ENCODE measurements around the gene LMO4. TPM values are rescaled to one million over a fixed set of nuclear protein-coding genes. Genes with fewer than 3 reads are reported as not detected.

Gene LMO4
- total RNA-seq, 2 experiments from 2014 or later, result 10.2 to 10.5 TPM

DNA sequence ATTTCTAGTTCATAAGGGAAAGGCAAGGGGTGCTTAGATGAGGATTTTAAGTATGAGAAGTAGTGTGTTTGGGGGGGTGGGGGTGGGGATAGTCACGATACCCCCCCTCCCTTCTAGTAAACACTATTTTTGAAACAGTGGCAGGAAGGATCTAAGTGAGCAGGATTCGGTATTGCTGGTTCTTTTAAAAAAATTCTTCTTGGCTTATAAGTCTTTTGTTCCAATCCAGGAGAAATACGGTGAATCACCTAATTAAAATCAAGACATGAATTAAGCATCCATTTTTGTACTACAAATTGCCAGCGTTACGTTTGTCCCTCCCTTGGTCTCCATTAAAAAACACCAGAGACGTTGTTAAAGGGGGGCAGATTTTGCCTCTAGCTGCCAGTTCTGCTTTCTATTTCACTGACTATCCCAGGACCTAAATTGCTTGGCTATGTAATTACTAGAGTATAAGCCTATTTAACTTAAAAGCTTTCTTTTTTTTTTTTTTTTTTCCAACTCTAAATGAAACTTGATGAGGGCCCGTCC, 911 bp downstream of the LMO4 start:
- Mint-ChIP-seq H3K9me3 (ENCODE audit: low read depth) (no peaks in the 10 kb centered on the region), H3K27me3 (peaks cover 29% of the 10 kb centered on the region), H3K27ac (peak overlapping the region; percentile 79), H3K4me3 (peak overlapping the region; percentile 72), H3K36me3 (ENCODE audit: low read depth) (peaks cover 12% of the 10 kb centered on the region), H3K4me1 (peaks cover 51% of the 10 kb centered on the region)
- CTCF ChIA-PET, result no interaction called here
- POLR2A ChIA-PET, result interaction anchor here (1.4 kb wide), 1 partner anchor 74 kb away, joined by 4 read pairs; no protein-coding TSS in a partner anchor
- ATAC-seq (no peak), DNase-seq (no peak)
- intact Hi-C loops (cut with DNase I, micrococcal nuclease), result loop anchor here (5.0 to 10.0 kb wide), 6 partner anchors 118 to 945 kb away; partner anchors contain the start of genes HS2ST1 (in 1 of the 2), SELENOF (in 1 of the 2) and SH3GLB1 (in 1 of the 2)

DNA sequence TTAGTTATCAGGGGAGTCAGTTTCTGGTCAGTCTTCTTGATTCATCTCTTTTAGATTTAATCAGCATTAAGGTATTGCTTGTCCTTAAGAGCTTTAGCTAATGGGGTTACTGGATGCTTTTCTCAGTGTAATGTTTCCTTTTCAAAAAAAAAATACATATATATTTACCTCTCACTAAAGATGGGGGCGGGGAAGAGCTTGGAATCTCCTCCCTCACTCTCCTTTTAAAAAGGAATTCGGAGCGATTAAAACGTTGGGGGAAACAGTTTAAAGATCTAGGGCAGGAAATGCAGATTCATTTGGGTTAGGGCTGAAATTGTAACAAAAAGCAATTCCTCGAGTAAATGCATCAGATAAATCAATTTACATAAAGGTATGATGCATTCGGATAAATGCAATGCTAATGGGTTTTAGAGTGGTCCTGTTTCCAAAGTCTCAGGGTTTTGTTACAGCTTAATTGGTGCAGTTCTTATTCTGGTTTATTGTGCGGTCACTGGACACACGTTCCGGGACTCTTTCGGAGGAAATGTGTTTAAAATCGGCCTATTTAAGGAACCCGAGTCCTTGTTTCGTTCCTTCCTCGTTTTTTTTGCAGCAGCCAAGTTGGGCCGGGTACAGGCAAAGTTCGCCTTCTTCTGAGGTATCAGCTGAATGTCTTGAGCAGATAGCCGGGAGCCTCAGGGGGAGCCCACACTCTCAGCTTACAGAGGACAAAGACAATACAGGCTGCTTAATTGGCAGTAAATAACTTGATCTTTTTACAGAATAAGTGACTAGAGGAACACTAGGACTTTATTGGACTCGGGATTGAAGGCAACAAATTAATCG, 1.6 kb downstream of the LMO4 start:
- peak overlapping the region; percentile 72 for H3K4me3 Mint-ChIP-seq
- H3K27ac Mint-ChIP-seq, result peak overlapping the region; percentile 79
- peaks cover 29% of the 10 kb centered on the region for H3K27me3 Mint-ChIP-seq
- no peaks in the 10 kb centered on the region for H3K9me3 Mint-ChIP-seq (ENCODE audit: low read depth)
- DNase-seq (peak; percentile 19), ATAC-seq (no peak)
- ChIA-PET CTCF (interaction anchor here (0.6 to 1.1 kb wide), 2 partner anchors 326 to 420 kb away, joined by 3 read pairs; no protein-coding TSS in a partner anchor), POLR2A (interaction anchor here (1.4 kb wide), 1 partner anchor 74 kb away, joined by 4 read pairs; no protein-coding TSS in a partner anchor)
- intact Hi-C loops (cut with DNase I, micrococcal nuclease), result loop anchor here (5.0 to 10.0 kb wide), 6 partner anchors 117 to 945 kb away; partner anchors contain the start of genes HS2ST1 (in 1 of the 2), SELENOF (in 1 of the 2) and SH3GLB1 (in 1 of the 2)
- peaks cover 12% of the 10 kb centered on the region for H3K36me3 Mint-ChIP-seq (ENCODE audit: low read depth)
- H3K4me1 Mint-ChIP-seq, result peaks cover 54% of the 10 kb centered on the region

DNA sequence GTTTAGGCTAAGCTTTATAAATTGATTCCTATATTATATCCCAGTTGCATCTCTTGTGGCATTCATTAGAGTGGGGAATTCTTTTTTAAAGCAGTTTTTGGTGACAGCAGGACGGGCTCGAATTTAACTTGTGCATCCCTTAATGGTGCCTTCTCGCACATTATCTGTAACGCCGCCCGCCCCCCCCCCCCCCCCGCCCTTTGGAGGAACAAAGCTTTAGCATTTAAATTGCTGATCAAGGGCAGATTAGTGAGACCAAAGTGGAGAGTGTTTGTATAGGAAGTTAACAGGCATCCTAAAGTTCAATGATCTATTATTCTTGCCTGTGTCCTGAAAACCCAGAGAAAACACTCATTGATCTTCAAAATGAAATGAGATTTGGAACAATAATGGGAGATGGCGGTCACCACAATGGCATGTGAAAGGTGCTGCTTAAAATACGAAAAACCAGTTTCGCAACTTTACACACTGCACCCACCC, 2.2 kb downstream of the LMO4 start:
- Mint-ChIP-seq H3K36me3 (ENCODE audit: low read depth) (peaks cover 12% of the 10 kb centered on the region), H3K4me3 (peak overlapping the region; percentile 72), H3K9me3 (ENCODE audit: low read depth) (no peaks in the 10 kb centered on the region), H3K4me1 (peaks cover 56% of the 10 kb centered on the region), H3K27me3 (peaks cover 29% of the 10 kb centered on the region), H3K27ac (peak overlapping the region; percentile 78)
- DNase-seq, result no peak
- POLR2A ChIA-PET, result no interaction called here
- ATAC-seq, result no peak
- CTCF ChIA-PET, result interaction anchor here (1.1 kb wide), 1 partner anchor 420 kb away, joined by 3 read pairs; no protein-coding TSS in a partner anchor
- intact Hi-C loops (cut with DNase I, micrococcal nuclease), result loop anchor here (5.0 to 10.0 kb wide), 6 partner anchors 116 to 946 kb away; partner anchors contain the start of genes HS2ST1 (in 1 of the 2), SELENOF (in 1 of the 2) and SH3GLB1 (in 1 of the 2)

DNA sequence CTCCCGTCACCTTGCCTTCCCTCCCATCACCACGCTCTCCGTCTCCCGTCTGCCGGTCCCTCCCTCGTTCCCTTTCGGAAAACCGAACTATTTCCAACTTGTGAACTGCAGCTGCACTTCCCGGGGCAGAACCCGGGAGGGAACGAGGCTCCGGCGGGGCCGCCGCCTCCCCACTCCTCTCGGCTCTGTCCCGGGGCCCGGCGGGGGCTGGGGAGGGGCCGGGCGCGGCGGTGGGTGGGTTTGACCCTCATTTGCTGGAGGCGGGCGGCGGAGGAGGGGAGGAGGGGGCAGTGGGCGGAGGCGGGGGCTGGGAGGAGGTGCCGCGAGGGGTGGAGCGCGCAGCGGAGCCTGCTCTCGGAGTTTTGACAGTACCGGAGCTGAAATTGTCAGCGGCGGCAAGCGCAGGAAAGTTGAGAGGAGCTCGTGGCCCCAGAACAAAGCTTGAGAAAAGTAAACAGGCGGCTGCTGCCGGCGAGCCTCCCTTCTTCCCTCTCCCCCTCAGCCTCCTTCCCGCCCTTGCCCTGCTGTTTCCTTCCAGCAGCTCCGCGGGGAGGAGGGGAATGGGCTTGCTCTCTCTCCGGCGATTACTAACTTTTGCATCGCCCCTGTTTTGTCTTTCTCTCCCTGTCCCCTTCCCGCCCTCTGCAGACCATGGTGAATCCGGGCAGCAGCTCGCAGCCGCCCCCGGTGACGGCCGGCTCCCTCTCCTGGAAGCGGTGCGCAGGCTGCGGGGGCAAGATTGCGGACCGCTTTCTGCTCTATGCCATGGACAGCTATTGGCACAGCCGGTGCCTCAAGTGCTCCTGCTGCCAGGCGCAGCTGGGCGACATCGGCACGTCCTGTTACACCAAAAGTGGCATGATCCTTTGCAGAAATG, 2.9 kb downstream of the LMO4 start:
- Mint-ChIP-seq H3K27me3 (peaks cover 30% of the 10 kb centered on the region), H3K4me3 (peak overlapping the region; percentile 72), H3K9me3 (ENCODE audit: low read depth) (no peaks in the 10 kb centered on the region), H3K27ac (peak overlapping the region; percentile 78), H3K36me3 (ENCODE audit: low read depth) (peaks cover 12% of the 10 kb centered on the region), H3K4me1 (peaks cover 58% of the 10 kb centered on the region)
- intact Hi-C loops (cut with DNase I, micrococcal nuclease), result loop anchor here (2.0 to 10.0 kb wide), 7 partner anchors 116 to 947 kb away; partner anchors contain the start of genes HS2ST1 (in 2 of the 2), SELENOF (in 2 of the 2) and SH3GLB1 (in 1 of the 2)
- ChIA-PET CTCF (interaction anchor here (0.7 kb wide), 1 partner anchor 166 kb away, joined by 3 read pairs; no protein-coding TSS in a partner anchor), POLR2A (no interaction called here)
- peak; percentile 69 for DNase-seq
- ATAC-seq, result no peak

DNA sequence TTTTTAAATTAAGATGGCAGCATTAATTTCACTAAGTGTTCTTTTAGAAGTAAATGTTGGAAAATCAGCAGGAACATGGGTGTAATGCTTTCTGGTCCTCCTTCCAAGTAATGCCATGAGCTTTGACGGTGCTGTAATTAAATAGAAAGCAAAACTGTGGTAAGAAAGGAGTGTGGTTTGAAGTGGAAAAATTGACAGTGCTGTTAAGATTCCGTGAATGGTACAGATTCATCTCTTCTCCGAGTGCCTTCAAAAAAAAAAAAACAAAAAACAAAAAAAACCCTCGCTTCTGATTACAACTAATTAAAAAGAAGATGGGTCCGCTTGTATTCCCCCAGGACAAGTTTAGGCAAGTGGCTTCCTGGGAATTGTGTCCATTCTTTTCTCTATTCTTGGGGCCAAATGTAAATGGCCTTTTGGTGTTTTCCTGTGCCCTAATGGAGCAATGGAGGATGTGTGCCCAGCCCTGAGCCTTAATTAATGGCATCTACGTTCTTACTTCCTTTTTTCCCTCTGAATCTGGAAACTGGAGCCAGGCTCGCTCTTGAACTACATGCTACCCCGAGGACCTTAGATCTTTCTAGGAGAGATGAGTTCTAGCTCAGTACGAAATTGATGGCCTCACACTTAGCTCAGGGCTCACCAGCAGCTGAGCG, 5.1 kb downstream of the LMO4 start:
- Mint-ChIP-seq H3K9me3 (ENCODE audit: low read depth) (no peaks in the 10 kb centered on the region), H3K27ac (peak overlapping the region; percentile 91), H3K4me1 (peaks cover 66% of the 10 kb centered on the region), H3K36me3 (ENCODE audit: low read depth) (peaks cover 15% of the 10 kb centered on the region), H3K27me3 (peaks cover 31% of the 10 kb centered on the region), H3K4me3 (peak overlapping the region; percentile 76)
- intact Hi-C loops (cut with DNase I, micrococcal nuclease), result loop anchor here (1.0 to 10.0 kb wide), 11 partner anchors 70 to 1557 kb away; partner anchors contain the start of genes HS2ST1 (in 2 of the 2), SELENOF (in 2 of the 2), GTF2B (in 1 of the 2) and SH3GLB1 (in 1 of the 2)
- DNase-seq, result no peak
- ATAC-seq, result peak; percentile 59
- CTCF ChIA-PET, result interaction anchor here (1.0 to 1.9 kb wide), 3 partner anchors 17 to 117 kb away, joined by 3 to 5 read pairs (median 4); no protein-coding TSS in a partner anchor
- POLR2A ChIA-PET, result interaction anchor here (0.6 kb wide), 1 partner anchor 937 kb away, joined by 3 read pairs; the partner anchor contains the start of gene ODF2L

DNA sequence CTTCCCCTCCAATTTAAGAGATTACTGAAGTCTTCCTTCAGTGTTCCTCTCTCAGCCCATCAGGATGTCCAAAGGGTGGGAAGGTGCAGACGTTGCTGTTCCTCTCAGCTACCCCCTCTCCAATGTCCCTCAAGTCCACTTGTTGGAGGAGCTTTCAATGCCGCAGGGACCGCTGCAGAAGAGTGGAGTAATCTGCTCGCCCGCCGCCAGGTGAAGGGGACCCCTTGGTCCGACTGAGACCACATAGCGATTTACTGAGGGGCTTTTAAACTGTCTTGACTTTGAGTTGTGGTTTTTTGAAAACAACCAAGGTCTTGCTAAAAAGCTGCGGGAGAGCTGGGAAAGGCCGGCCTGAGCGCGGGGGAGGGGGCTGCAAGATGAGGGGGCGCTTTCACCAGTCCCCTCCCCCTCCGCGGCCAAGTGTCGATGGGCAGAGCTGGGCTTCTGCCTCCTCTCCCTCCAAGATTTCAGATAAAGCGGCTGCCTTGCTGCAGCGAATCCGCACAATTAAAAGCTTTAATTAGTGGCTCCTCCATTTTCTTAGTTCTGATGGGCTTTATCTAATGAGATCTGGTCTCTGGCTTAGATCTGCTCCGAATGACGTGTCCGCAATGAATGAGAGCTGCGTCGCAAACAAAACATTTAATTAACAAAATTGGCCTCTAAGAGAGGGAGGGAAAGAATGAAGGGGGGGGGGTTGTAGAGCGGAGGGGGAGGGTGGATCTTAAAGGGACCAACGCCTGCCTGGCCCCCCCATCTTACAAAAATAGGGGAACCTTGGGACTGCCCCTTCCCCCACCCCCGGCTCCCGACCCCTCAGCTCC, 5.9 kb downstream of the LMO4 start:
- H3K27me3 Mint-ChIP-seq, result peaks cover 31% of the 10 kb centered on the region
- peaks cover 67% of the 10 kb centered on the region for H3K4me1 Mint-ChIP-seq
- H3K9me3 Mint-ChIP-seq (ENCODE audit: low read depth), result no peaks in the 10 kb centered on the region
- DNase-seq, result peak; percentile 23
- H3K27ac Mint-ChIP-seq, result peak overlapping the region; percentile 96
- ATAC-seq, result peak; percentile 7
- ChIA-PET CTCF (interaction anchor here (1.2 to 2.0 kb wide), 3 partner anchors 9 to 117 kb away, joined by 4 to 11 read pairs (median 5); no protein-coding TSS in a partner anchor), POLR2A (interaction anchor here (0.6 kb wide), 2 partner anchors 420 to 938 kb away, joined by 3 to 4 read pairs; partner anchors contain the start of genes HS2ST1 and ODF2L)
- peaks cover 16% of the 10 kb centered on the region for H3K36me3 Mint-ChIP-seq (ENCODE audit: low read depth)
- peak overlapping the region; percentile 76 for H3K4me3 Mint-ChIP-seq
- intact Hi-C loops (cut with DNase I, micrococcal nuclease), result loop anchor here (1.0 to 10.0 kb wide), 9 partner anchors 70 to 1556 kb away; partner anchors contain the start of genes GTF2B (in 1 of the 2), HS2ST1 (in 1 of the 2), SELENOF (in 1 of the 2) and SH3GLB1 (in 1 of the 2)

DNA sequence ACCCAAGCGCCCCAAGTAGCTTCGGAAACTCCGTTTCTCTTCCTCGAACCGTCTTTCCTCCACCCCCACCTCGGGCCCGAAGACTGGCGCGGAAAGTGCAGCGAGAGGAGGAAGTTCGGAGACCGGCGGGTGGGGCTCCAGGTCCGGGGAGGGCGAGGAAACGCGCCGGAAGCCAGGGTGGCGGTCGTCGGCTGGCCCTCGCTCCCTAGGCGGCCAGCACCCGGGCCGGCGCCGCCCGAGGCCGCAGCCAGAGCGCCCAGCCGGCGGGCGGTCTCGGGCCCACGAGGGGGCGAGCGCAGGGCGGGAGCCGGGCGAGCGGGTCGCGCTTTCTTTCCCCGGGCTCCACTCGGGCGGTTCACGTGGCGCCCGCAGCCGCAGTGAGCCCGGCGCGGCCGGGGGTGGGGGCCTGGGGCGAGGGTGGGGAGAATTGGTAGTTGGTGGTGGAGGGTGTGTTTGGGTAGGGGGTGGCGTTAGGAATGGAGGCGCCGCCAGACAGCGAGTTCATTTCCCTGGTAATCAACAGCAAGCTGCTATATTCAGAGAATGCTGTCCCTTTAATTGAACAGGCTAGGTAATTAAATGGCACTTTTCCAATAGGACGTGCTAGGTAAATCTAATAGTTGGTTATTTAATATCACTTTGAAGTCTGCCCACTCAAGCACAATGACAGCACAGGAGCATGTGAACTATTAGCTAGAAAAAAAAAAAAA, 6.7 kb downstream of the LMO4 start:
- peak overlapping the region; percentile 76 for H3K4me3 Mint-ChIP-seq
- H3K9me3 Mint-ChIP-seq (ENCODE audit: low read depth), result no peaks in the 10 kb centered on the region
- ChIA-PET CTCF (interaction anchor here (0.6 to 2.0 kb wide), 4 partner anchors 10 to 1350 kb away, joined by 3 to 11 read pairs (median 4); no protein-coding TSS in a partner anchor), POLR2A (interaction anchor here (0.6 kb wide), 1 partner anchor 421 kb away, joined by 4 read pairs; the partner anchor contains the start of gene HS2ST1)
- ATAC-seq, result peak; percentile 53
- intact Hi-C loops (cut with DNase I, micrococcal nuclease), result loop anchor here in 1 of 2 experiments (1.0 to 10.0 kb wide), 5 partner anchors 69 to 1555 kb away; partner anchors contain the start of genes GTF2B and SH3GLB1
- H3K36me3 Mint-ChIP-seq (ENCODE audit: low read depth), result peaks cover 19% of the 10 kb centered on the region
- peaks cover 29% of the 10 kb centered on the region for H3K27me3 Mint-ChIP-seq
- H3K4me1 Mint-ChIP-seq, result peaks cover 60% of the 10 kb centered on the region
- DNase-seq, result peak; percentile 77
- H3K27ac Mint-ChIP-seq, result peak overlapping the region; percentile 96

DNA sequence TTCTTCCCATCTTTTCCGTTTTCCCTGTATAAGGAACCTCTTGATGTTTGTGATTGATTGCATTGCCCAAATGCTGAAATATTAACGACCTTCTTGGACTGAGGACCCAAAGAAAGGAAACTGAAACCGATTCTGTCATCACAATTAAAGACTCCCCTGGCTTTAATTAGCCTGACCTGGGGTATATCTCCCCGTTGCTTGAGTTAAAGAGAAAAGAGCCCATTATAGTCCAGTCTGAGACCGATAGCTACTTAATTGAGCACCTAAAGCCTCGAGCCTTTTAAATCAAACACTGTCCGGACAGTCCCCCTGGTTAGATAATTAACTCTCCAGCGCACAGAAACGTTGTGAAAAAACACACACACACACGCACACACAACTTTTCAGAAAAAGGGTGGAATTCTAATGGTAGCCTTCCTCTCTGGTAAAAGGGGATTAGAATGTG, 8.0 kb downstream of the LMO4 start:
- peaks cover 51% of the 10 kb centered on the region for H3K4me1 Mint-ChIP-seq

More for the DNA sequence above, 8.0 kb downstream of the LMO4 start:
- Mint-ChIP-seq H3K36me3 (ENCODE audit: low read depth) (peaks cover 27% of the 10 kb centered on the region), H3K9me3 (ENCODE audit: low read depth) (no peaks in the 10 kb centered on the region), H3K27me3 (peaks cover 24% of the 10 kb centered on the region), H3K4me3 (no peak overlapping the region), H3K27ac (no peak overlapping the region)
- ATAC-seq (no peak), DNase-seq (no peak)
- POLR2A ChIA-PET, result no interaction called here
- CTCF ChIA-PET, result interaction anchor here (1.3 kb wide), 1 partner anchor 13 kb away, joined by 3 read pairs; no protein-coding TSS in a partner anchor
- intact Hi-C loops (cut with DNase I, micrococcal nuclease), result loop anchor here in 1 of 2 experiments (10.0 kb wide), 2 partner anchors 632 to 952 kb away; partner anchors contain the start of gene SH3GLB1

Measured in activated CD4-positive, alpha-beta T cell treated with anti-CD3 and anti-CD28 coated beads for 36 hours (primary cell).